AML-193 (cell line): Measurements from ENCODE around the gene COMMD1.
"Not testable (repeated sequence)": the region's sequence is repeated elsewhere in the genome, so short reads cannot be mapped to it uniquely, and the experiment has no call there.

ENCODE experiments used
- DNase-seq, 2 experiments: peaks; one replicate each; lab custom pipeline; 2025; lab: John Stamatoyannopoulos, UW

Gene COMMD1

GRCh38 chr2:62030902-62031301, 125.4 kb downstream of the COMMD1 start:
- DNase-seq: no peak

- DNase-seq: no peak
Measured at GRCh38 chr2:62032096-62032495, 126.6 kb downstream of the COMMD1 start.

- DNase-seq: no peak
Measured at GRCh38 chr2:62034715-62035114, 129.2 kb downstream of the COMMD1 start.

- DNase-seq: no peak
Measured at GRCh38 chr2:62036229-62036628, 130.8 kb downstream of the COMMD1 start.

- DNase-seq: no peak
Measured at GRCh38 chr2:62036761-62037250, 131.3 kb downstream of the COMMD1 start.

- DNase-seq: peak; percentile 96
Measured at GRCh38 chr2:62038975-62039771, 133.7 kb downstream of the COMMD1 start.

GRCh38 chr2:62040926-62041325, 135.5 kb downstream of the COMMD1 start:
- no peak for DNase-seq

GRCh38 chr2:62041701-62042385, 136.4 kb downstream of the COMMD1 start:
- DNase-seq: not testable (repeated sequence)

GRCh38 chr2:62042400-62042799, 136.9 kb downstream of the COMMD1 start:
- DNase-seq: no peak

- no peak for DNase-seq
Measured at GRCh38 chr2:62042944-62043343, 137.5 kb downstream of the COMMD1 start.

- DNase-seq: no peak
Measured at GRCh38 chr2:62045017-62045543, 139.6 kb downstream of the COMMD1 start.

GRCh38 chr2:62046141-62046540, 140.7 kb downstream of the COMMD1 start:
- no peak for DNase-seq

GRCh38 chr2:62050456-62051045, 145.1 kb downstream of the COMMD1 start:
- DNase-seq: no peak

GRCh38 chr2:62054029-62054791, 148.7 kb downstream of the COMMD1 start:
- no peak for DNase-seq

GRCh38 chr2:62054916-62055450, 149.5 kb downstream of the COMMD1 start:
- DNase-seq: no peak

GRCh38 chr2:62055724-62056336, 150.4 kb downstream of the COMMD1 start:
- DNase-seq: no peak

- DNase-seq: no peak
Measured at GRCh38 chr2:62056341-62056740, 150.9 kb downstream of the COMMD1 start.

GRCh38 chr2:62065243-62065642, 159.8 kb downstream of the COMMD1 start:
- no peak for DNase-seq

- DNase-seq: no peak
Measured at GRCh38 chr2:62071126-62071598, 165.7 kb downstream of the COMMD1 start.

- no peak for DNase-seq
Measured at GRCh38 chr2:62071760-62072680, 166.5 kb downstream of the COMMD1 start.
